Stimulated activated CD4-positive, alpha-beta T cell treated with anti-CD3 and anti-CD28 coated beads, TNF-alpha, amount 100 ng/mL, for 24 hours (primary cell): ENCODE data around the gene GPR25.

ENCODE experiments used
- DNase-seq, 3 experiments: peaks; one replicate each; pipeline ENCODE4 v3.0.0-alpha.2; 2020; ENCODE audit warnings: low read depth in 3 of 3

GPR25 gene

DNA sequence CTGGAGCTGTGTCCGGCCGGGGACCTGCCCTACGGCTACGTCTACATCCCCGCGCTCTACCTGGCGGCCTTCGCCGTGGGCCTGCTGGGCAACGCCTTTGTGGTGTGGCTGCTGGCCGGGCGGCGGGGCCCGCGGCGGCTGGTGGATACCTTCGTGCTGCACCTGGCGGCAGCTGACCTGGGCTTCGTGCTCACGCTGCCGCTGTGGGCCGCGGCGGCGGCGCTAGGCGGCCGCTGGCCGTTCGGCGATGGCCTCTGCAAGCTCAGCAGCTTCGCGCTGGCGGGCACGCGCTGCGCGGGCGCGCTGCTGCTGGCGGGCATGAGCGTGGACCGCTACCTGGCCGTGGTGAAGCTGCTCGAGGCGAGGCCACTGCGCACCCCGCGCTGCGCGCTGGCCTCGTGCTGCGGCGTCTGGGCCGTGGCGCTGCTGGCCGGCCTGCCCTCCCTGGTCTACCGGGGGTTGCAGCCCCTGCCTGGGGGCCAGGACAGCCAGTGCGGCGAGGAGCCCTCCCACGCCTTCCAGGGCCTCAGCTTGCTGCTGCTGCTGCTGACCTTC is 412 bp downstream of the GPR25 start:
- no peak for DNase-seq

DNA sequence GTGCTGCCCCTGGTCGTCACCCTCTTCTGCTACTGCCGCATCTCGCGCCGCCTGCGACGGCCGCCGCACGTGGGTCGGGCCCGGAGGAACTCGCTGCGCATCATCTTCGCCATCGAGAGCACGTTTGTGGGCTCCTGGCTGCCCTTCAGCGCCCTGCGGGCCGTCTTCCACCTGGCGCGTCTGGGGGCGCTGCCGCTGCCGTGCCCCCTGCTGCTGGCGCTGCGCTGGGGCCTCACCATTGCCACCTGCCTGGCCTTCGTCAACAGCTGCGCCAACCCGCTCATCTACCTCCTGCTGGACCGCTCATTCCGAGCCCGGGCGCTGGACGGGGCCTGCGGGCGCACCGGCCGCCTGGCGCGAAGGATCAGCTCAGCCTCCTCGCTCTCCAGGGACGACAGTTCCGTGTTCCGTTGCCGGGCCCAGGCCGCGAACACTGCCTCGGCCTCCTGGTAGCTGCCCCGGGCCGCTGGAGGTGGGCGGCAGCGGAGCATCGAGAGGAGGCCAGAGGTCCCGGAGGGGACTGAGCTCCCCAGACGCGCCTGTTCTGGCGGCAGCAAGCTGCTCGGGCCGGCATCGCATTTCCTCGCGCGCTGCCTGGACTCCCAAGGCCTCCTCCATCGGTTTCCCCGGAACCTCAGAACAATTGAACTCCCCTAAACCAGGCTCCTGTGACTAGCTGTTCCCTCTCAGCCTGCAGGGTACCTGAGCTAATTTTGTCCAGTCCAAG is 1.1 kb downstream of the GPR25 start:
- DNase-seq, result no peak

DNA sequence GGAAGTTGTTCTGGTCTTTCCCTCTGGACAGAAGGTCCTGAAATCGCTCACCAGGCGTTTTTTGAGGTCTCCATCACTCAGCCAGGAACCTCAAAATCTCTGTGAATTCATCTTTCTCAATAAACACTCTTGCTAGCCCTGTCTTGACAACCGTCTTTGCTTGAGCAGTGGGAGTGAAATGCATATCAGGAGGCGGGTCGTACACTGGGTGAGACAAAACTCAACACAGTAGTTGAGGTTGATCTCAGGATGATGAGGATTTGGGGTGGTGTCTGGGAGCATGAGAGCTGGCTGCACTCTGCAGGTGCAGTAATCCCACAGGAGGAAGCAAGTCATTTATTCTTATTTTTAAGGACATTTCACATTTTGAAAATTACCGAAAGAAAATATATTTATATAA is 1.9 kb downstream of the GPR25 start:
- no peak for DNase-seq

DNA sequence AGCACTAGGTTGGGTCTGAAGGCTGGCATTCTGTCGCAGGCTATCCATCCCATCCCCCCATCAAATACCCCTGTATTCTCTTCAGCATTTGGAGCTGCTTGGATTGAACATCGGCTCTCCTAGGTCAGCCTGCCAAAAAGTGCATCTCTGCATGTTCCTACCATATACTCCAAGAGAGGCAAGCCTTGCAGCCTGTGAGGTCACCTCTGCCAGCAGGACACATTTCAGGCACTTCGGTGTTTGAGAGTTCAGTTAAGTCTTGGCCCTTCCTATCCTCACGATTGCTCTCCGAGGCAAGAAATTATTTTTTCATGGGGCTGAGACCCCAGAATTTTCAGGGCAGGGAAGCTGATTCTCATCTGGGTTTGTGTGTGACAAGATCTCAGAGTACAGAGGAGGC is 2.6 kb downstream of the GPR25 start:
- DNase-seq, result no peak

DNA sequence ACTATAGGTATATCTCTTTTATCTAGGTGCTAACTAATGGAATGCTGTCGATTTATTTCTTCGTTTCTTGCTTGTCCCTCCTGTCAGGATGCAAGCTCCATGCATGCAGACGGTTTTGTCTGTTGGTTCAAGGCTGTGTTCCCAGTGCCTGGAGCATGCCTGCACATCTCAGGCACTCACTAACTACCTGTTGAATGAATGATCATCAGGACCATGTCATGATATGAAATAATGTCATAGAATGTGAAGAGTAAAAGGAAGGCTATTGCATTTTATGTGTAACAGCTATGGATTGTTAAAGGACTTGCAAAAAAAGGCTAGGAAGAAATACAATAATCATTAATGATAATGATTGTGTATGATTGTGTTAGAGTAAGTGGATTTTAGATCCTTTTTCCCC is 4.2 kb downstream of the GPR25 start:
- DNase-seq, result no peak

DNA sequence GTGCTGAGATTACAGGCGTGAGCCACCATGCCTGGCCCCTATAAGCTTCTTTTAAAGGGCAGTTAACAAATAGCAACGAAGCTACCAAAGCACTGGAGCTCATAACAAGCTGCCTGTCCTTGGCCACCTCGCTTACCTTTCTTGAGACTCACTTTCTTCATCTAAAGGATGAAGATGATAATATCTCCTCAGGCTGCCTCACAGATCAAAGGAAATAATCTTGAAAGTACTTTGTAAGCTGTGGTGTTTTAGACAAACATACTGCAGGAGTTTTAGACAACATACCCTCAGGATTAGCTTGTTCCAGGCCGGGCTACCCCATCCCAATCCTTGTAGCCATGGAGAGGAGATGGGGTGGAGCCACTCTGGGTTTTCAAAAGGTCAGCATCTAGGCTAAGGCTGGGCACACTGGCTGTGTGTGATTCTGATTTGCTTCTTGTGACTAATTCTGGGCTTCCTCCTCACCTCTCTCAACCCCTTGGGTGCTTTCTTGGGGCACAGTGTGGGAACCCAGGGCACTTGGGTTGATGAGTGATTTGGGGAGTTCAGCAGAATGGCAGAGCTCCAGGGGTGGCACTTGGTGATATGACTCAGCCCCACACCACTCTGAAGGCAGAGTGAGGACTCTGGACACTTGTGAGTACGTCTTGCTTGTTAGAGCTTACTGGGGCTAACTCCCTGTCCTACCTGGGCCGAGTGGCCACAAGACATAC is 5.2 kb downstream of the GPR25 start:
- peak in 2 of 3 experiments; percentile 34 to 59 for DNase-seq

DNA sequence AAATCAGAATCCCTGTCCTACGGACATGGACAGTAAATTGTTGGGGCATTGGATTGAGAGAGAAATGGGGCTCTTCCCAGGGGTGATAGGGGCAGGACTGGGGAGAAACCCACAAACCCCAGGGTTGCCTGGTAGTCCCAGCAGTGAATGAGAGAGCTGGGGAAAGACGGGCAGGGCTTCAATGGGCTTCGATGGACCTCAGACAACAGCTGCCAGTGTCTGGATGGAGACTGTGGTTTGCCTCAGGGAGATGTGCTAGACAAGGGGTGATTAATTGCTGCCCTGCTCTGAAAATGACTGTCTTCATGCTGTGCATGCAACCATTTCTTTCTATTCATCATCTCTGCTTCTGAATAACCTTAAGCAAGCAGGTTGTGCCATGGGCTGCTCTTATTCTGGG is 7.4 kb downstream of the GPR25 start:
- no peak for DNase-seq

DNA sequence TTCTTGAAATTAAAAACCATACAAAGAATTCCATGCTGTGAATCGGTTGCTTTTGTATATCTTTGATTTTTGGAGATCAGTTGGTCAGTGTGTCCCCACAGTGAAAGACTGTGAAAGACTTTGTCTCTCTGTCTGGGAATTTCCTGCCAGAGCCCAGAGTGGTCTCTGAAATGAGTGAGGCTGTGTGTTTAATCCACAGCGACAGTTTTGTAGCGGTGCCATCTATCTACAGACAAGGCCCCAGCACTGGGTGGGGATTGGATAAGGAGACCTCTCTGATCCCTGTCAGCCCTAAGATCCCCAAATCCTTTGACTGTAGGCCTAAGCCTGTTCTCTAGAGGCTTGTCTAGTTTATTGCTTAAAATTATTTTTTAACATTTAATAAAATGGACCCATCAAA is 10.3 kb downstream of the GPR25 start:
- no peak for DNase-seq

DNA sequence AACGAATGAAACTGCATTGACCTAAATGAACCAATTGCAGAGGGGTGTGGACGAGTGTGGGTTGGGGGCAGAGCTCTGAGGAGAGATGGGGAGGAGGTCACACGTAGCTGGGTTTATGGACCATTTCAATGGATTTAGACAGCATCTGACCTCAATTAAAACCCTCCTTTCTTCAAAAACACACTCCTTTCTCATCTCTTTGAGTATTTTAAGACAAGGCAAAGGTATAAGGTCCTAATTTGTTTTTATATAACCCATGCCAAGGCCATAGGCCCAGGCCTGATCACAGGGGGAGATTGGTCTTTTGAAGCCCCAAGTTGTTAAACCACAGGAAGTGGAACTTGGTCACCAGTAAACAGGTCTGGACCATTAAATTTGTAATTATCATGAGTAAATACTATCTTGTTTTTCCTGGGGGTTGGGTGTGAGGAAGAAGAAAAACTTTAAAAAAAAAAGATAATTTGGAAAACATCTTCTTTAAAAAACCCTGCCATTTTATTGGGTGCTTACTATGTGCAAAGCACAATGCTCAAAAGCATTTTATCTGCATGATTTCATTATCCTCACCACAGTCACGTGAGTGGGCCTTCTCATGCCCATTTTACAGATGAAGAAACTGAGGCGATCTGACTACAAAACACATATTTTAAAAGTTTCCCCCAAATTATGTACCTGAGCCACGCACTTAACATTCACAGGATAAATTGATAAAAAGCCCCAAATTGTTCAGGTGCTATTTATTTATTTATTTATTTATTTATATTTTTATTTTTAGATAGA is 13.0 kb downstream of the GPR25 start:
- no peak for DNase-seq

DNA sequence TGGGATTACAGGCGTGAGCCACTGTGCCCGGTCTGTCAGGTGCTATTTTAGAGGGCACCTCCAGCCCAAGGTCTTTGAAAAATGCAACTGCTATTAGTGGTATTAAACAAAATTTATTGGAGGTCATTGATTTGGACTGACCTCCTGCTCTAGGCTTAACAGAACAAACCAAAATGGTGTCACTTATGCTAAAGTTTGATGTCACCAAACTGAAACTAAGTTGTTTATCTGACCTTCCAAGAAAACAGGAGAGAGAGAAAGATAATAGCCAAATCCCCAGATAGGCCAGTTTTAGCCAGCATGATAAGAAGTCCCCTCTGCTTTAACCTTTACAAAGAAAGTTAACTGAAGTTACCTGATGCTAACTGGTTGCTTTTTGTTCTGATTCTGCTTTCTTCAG is 13.8 kb downstream of the GPR25 start:
- no peak for DNase-seq

DNA sequence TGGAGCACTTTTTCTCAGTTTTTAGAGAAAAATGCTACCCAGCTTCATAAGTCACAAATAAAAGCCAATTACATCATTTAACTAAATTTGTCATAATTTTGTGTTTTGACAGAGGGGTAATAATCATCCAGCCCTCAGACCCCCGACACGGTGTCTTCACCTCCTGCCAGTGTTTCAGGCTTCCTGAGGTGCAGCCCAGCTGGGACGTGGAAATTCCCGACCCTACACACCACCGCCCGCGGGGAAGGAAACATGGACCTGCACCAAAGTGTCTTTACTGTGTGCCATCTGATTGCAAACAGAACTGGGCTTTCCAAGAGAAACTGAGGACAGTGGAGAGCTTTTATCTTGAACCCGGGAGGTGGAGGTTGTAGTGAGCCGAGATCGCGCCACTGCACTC is 14.3 kb downstream of the GPR25 start:
- no peak for DNase-seq

DNA sequence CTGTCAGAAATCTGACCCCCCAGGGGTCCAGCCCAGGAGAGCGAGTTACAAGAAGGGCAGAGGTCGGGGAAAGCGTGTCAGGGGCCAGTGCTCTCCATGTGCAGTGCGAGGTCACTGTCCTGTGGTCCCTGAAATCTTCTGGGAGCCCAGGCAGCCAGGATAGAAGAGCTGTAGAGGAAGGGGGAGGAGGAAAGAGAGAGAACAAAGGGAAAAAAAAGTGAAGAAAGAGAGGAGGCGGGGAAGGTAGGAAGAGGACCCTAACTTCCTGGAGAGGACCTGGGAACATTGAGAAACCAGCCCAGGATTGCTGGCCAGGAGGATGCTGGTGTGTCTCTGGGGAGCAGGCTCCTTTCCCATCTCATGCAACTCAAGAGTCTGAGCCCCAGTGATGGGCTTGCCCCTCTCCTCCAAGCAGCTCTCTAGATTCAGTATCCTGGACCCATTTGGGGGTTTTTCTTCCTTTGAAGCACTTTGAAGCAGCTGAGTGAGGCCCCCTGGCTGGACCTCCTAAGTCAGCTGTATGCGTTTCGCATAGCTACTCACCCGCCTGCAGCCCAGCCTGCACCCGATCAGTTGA is 15.1 kb downstream of the GPR25 start:
- DNase-seq, result no peak

DNA sequence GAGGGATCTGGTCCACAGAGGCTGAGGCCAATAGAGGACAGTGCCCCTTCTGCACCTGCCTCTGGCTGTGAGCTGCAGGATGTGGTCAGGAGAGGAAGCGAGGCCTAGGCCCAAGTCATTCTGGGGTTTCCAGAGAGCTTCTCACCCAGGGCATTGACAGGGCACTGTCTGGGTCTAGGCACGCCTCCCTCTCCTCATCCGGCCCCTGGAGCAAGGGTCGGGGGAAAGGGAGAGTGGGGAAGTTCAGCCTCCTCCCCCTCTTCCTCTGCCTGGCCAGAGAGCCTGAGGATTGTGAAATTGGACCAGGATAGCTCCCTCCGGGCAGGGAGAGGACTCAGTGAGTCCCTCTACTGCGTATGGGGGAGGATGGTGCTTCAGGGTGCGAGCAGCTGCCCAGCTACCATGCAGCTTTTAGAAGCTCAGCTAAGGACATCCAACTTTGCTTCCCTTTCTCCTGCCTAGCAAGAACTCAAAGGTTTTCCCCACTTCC is 15.6 kb downstream of the GPR25 start:
- DNase-seq, result peak; percentile 21 to 59 (median 28)

DNA sequence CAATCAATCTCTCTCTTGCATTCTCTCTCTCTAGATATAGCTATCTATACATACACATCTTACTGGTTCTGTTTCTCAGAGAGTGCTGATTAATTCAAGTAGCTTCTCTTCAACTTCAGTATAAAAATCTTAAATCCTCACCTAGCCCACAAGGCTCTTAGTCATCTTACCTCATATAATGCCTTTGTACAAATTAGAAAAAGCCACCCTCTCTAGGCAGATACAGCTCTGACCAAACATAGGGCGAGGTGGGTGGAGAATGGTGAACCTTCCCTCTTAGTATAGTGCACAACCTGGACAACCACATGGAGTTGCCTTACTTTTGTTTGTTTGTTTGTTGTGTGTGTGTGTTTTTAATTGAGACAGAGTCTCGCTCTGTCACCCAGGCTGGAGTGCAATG is 16.8 kb downstream of the GPR25 start:
- no peak for DNase-seq

DNA sequence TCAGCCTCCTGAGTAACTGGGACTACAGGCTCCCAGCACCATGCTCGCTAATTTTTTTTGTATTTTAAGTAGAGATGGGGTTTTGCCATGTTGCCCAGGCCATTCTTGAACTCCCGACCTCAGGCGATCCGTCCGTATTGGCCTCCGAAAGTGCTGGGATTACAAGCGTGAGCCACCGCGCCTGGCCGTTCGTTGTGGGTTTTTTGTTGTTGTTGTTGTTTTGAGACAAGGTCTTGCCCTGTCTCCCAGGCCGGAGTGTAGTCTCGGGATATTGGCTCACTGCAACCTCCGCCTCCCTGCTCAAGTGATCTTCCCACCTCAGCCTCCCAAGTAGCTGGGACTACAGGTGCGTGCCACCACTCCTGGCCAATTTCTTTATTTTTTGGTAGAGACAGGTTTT is 17.2 kb downstream of the GPR25 start:
- DNase-seq, result no peak

DNA sequence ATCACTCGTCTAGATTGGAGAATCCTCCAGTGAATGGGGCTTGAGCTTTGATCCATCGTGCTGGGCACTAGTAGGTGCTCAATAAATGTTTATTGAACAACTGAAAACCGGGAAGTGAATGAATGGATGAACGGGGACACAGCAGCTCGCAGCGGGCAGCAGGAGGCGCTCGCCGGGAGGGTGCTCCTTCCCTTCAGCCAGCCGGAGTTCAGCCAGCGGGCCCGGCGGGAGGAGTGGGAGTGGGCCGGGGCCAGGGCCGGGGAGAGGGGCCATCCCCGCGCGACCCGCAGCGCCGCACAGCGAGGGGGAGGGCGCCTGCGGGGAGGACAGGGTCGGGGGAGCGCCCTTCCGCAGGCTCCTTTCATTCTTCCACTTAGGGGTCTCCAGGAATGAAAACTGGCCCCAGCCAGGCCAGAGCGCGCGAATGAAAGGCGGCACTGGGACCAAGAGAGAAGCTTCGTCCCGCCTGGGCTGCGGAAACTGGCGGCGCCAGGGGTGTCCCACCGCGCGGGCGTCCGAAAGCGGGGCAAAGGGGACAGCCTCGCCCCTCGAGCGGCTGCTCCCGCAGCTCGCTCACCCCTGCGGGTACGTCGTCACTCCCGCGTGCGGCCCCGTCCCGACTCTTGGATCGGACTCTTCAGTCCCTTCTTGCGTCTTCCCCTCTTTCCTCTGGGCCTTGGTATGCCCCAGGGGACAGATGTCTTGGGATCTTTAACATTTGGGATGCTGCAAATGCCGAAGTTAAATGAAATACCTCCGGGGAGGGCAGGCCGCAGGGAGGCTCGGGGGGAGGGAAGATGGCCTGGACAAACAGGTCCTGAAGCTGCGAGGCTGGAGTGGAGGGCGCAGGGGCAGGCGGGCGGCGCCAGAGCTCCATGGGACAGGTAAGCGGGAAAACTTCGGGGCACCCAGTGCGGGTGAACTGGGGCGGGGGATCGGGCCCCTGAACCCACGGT is 18.3 kb downstream of the GPR25 start:
- no peak for DNase-seq

DNA sequence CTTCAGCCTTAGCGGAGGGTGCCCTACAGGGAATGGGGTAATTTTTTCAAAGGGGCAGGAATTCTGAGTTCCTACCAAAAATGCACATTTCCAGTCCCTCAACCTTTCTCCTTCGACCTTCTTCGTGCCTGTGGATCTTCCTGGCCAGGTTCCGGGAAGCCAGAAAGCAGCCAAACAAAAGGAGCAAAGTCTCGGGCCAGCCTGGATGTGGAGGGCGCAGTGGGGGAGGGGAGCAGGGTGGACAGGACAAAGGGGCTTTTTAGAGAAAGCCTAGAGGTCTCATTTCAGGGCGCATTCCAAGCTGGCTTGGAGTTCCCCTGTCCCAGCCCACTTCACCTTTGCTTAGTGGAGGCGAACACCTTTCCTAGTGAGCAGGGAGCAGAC is 19.0 kb downstream of the GPR25 start:
- DNase-seq, result no peak

DNA sequence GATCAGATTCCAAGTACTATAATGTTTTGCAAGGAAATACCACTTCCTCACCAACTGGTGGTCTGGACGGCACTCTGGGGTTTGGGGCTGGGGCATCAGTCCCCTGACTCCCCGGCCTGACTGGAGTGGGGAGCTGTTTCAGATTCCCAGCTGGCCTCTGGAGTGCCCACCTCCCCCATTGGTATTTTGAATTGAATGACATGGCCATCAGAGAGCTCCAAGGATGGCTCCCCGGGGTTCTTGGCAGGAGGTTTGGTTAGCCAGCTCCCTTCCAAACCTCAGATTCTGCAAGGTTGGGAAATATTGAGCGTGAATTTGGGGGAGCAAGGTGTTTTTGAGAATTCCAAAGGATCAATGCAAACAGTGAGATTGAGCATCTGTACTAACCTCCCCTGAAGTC is 19.8 kb downstream of the GPR25 start:
- DNase-seq, result no peak

DNA sequence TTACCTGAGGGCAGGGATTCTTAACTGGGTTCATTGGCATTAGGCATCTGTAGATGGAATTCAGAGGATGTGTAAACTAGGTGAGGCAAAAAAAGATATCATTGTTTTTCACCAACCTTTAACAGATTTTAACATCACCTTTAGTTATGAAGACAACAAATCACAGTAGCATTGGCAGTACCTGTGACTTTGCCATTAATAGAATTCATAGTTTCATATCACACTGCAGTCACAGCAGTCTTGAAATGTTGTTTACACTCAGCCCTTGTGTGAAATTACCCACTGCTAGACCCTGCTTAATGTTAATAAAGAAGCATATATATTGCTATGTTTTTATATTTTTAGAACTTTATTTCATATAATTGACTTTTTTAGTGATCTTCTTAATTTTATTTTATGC is 20.2 kb downstream of the GPR25 start:
- no peak for DNase-seq

DNA sequence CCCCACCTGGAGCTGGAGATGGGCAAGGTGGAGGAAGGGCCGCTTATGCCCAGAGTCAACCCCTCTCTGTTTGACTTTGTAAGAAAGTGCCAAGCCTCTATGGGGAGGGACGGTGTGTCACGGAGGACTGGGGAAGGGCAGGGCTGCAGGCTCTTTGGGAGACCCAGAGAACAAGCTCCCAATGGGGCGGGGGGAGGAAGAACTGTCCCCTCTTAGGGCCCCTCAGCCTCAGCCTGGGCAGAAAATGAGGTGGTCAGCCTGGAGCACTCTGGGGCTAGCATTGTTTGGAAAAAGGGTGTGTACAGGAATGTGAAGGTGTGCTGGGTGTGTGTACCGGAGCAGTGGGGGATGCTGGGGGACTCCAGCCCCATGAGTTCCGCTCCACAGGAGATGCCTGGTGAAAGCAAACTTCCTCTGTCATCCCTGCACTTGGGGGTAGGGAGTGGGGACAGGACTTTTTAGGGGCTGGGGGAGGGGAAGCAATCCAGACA is 20.7 kb downstream of the GPR25 start:
- DNase-seq, result no peak
